Naive thymus-derived CD4-positive, alpha-beta T cell (primary cell): ENCODE results near the gene RNFT1. TPM values are rescaled to one million over a fixed set of nuclear protein-coding genes. Genes with fewer than 3 reads are reported as not detected.
A peak's percentile ranks its signal among the peaks of the same experiment; 100 is the strongest.
"Not testable (repeated sequence)": the region's sequence is repeated elsewhere in the genome, so short reads cannot be mapped to it uniquely, and the experiment has no call there.

ENCODE experiments used
- ATAC-seq: fragments of 150-1000 bp; cut with Tn5 transposase; 2 replicates; pipeline ENCODE4 v1.10.0; 2021; ENCODE audit warnings: mild to moderate bottlenecking, moderate library complexity
- CTCF ChIA-PET: fragments of 350-600 bp; sonication (Branson Sonifier 250); formaldehyde crosslinking; loops from one replicate; lab custom pipeline; 2021; ENCODE audit warnings: antibody characterized with exemption; lab: Charles Lee
- POLR2A ChIA-PET: fragments of 350-600 bp; sonication (Branson Sonifier 250); formaldehyde crosslinking; loops from one replicate; lab custom pipeline; 2021; ENCODE audit warnings: antibody characterized with exemption, inconsistent platforms; lab: Charles Lee
- DNase-seq, 9 donors: peaks; one replicate each; pipeline versions ENCODE4 v3.0.0 to v3.0.0-alpha.2; 2020 to 2022; ENCODE audit warnings: mixed read lengths in 1 of 9
- H3K27ac ChIP-seq: one replicate; pipeline ENCODE4 v1.7.0; 2013; ENCODE audit warnings: mild to moderate bottlenecking, low read depth, low read length, moderate library complexity
- H3K27me3 ChIP-seq, 2 donors: one replicate each; pipeline ENCODE4 v1.7.0; 2013; ENCODE audit warnings: low read length in 2 of 2, mild to moderate bottlenecking in 2 of 2, moderate library complexity in 2 of 2; ENCODE audit not compliant: control insufficient read depth in 2 of 2, insufficient read depth in 2 of 2
- H3K36me3 ChIP-seq, 3 experiments: 1 replicate in 2 of 3; 2 replicates in 1 of 3; pipeline ENCODE4 v1.7.0; 2013; ENCODE audit warnings: low read length in 3 of 3, mild to moderate bottlenecking in 3 of 3, moderate library complexity in 1 of 3; ENCODE audit not compliant: insufficient read depth in 3 of 3, control insufficient read depth in 2 of 3
- H3K4me1 ChIP-seq, 2 donors: one replicate each; pipeline ENCODE4 v1.7.0; 2013; ENCODE audit warnings: low read length in 2 of 2, mild to moderate bottlenecking in 2 of 2, moderate library complexity in 1 of 2; ENCODE audit not compliant: control insufficient read depth in 2 of 2, insufficient read depth in 2 of 2
- H3K4me3 ChIP-seq: 2 replicates; pipeline ENCODE4 v1.7.0; 2013; ENCODE audit warnings: mild to moderate bottlenecking, low read length
- H3K9me3 ChIP-seq, 3 experiments: 1 replicate in 2 of 3; 2 replicates in 1 of 3; pipeline ENCODE4 v1.7.0; 2013; ENCODE audit warnings: low read length in 3 of 3; ENCODE audit not compliant: control insufficient read depth in 2 of 3
- H3K27ac Mint-ChIP-seq, 9 donors: one replicate each; pipeline ENCODE4 v1.8.0; 2020 to 2022; ENCODE audit warnings: mixed read lengths in 9 of 9, mild to moderate bottlenecking in 8 of 9, moderate library complexity in 5 of 9, inconsistent platforms in 2 of 9
- H3K27me3 Mint-ChIP-seq, 5 donors: one replicate each; pipeline ENCODE4 v1.8.0; 2021 to 2022; ENCODE audit warnings: mixed read lengths in 5 of 5, mild to moderate bottlenecking in 1 of 5
- H3K36me3 Mint-ChIP-seq, 5 donors: one replicate each; pipeline ENCODE4 v1.8.0; 2020 to 2022; ENCODE audit warnings: mixed read lengths in 5 of 5, mild to moderate bottlenecking in 3 of 5, inconsistent platforms in 1 of 5
- H3K4me1 Mint-ChIP-seq, 7 donors: one replicate each; pipeline ENCODE4 v1.8.0; 2020 to 2022; ENCODE audit warnings: mixed read lengths in 7 of 7, mild to moderate bottlenecking in 3 of 7, inconsistent platforms in 1 of 7
- H3K4me3 Mint-ChIP-seq, 10 donors: one replicate each; pipeline ENCODE4 v1.8.0; 2020 to 2022; ENCODE audit warnings: mild to moderate bottlenecking in 10 of 10, mixed read lengths in 10 of 10, moderate library complexity in 6 of 10, inconsistent platforms in 2 of 10
- H3K9me3 Mint-ChIP-seq, 11 donors: one replicate each; pipeline ENCODE4 v1.8.0; 2020 to 2022; ENCODE audit warnings: mixed read lengths in 11 of 11, mild to moderate bottlenecking in 4 of 11, inconsistent platforms in 1 of 11, moderate library complexity in 1 of 11
- intact Hi-C, 2 donors: fragments of 100-400 bp; cut with micrococcal nuclease; formaldehyde crosslinking; loops; one replicate each; pipeline ENCODE4 v1.15.1; 2023
- polyA plus RNA-seq, 2 donors: library from polyadenylated mRNA; unstranded; fragments of 300-500 nt; fragmentation: Illumina TruSeq; gene quantifications; one replicate each; pipeline ENCODE4 v1.2.3, GENCODE V29; 2021
- total RNA-seq, 6 experiments: library from RNA in 5 of 6; stranded (reverse) in 5 of 6; gene quantifications; 1 replicate in 5 of 6; 2 replicates in 1 of 6; pipeline ENCODE4 v1.2.3 and lab custom pipeline; 2021 to 2026

The RNFT1 gene, protein sequence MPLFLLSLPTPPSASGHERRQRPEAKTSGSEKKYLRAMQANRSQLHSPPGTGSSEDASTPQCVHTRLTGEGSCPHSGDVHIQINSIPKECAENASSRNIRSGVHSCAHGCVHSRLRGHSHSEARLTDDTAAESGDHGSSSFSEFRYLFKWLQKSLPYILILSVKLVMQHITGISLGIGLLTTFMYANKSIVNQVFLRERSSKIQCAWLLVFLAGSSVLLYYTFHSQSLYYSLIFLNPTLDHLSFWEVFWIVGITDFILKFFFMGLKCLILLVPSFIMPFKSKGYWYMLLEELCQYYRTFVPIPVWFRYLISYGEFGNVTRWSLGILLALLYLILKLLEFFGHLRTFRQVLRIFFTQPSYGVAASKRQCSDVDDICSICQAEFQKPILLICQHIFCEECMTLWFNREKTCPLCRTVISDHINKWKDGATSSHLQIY
- total RNA-seq (10 to 100 TPM; 22.8 to 45.8 (median 33.1) TPM), polyA plus RNA-seq (10 to 100 TPM; 26.3 to 31.6 TPM), total RNA-seq (lab: John Stamatoyannopoulos, UW) (10.5 reads per million, percentile 37 among the genes with 10 or more reads in this experiment)

DNA sequence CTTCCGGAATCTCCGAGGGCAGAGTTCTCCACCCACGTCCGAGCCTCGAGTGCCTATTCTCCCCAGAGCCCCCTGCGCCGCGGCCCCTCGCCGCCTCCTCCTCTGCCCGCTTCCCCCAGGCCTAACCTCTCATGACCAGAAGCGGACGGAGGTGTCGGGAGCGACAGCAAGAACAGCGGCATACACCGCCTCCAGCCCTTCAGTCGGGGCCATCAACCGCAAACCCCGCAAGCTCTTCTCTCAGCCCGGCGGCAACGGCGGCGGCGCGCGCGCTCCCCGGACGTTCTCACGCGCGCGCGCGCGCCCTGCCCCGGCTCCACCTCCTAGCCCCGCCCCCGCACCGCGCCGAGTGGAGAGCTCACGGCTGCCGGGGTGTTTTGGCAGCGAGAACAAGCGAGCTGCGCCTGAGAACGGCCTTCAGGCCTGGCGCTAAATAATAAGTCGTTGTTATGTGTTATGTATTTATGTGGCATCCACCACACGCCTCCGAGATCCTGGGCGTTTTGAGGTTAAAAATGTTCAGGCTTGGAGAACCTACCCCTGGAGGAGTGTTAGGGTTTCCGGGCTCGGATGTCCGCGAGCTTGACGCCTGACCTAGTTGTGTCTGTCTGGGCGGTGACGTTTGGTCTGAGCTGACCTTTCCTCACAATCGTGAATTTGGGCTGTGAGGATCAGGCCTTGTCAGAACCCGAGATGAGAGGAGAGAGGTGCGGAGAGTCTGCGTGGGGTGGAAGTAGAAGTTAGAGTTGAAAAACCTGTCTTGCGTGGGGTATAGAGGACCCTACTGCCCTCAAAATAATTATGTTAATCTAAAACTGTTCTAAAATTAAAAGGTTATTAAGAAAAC, at the start of gene RNFT1:
RNFT1 (minus strand) TSS at position 259 of the 847 bp plus-strand sequence; CDS start at position 182, 77 bp downstream.
- Mint-ChIP-seq H3K36me3 (peaks cover 0 to 3% (median 0%) of the 10 kb centered on the region in 5 donors), H3K9me3 (no peaks in the 10 kb centered on the region), H3K4me3 (peak within 1 kb of the TSS; percentile 86 to 99 (median 94)), H3K27ac (peak within 1 kb of the TSS; percentile 88 to 99 (median 94)), H3K27me3 (peaks cover 0 to 5% (median 0%) of the 10 kb centered on the region in 5 donors), H3K4me1 (peaks cover 16 to 32% (median 23%) of the 10 kb centered on the region in 7 donors)
- peaks cover 16 to 18% of the 10 kb centered on the region in 2 donors for H3K4me1 ChIP-seq
- ChIA-PET CTCF (interaction anchor here (0.6 kb wide), 1 partner anchor 129 kb away, joined by 3 read pairs; no protein-coding TSS in a partner anchor), POLR2A (interaction anchor here (0.6 to 2.2 kb wide), 5 partner anchors 14 to 345 kb away, joined by 3 to 20 read pairs (median 4); partner anchors contain the start of genes CLTC, RPS6KB1 and TUBD1)
- no peaks in the 10 kb centered on the region for H3K27me3 ChIP-seq
- no peaks in the 10 kb centered on the region for H3K9me3 ChIP-seq
- peaks cover 0 to 9% (median 0%) of the 10 kb centered on the region in 3 experiments for H3K36me3 ChIP-seq
- H3K27ac ChIP-seq, result peak within 1 kb of the TSS; percentile 84
- DNase-seq (peak; percentile 78 to 97 (median 88)), ATAC-seq (peak; percentile 97)
- intact Hi-C loops, result loop anchor here (1.0 to 5.0 kb wide), 9 partner anchors 71 to 1446 kb away; partner anchors contain the start of genes RPS6KB1 (in 2 of the 2), HEATR6 (in 1 of the 2), PRR11 (in 1 of the 2) and PTRH2 (in 1 of the 2)
- peak within 1 kb of the TSS; percentile 92 for H3K4me3 ChIP-seq

DNA sequence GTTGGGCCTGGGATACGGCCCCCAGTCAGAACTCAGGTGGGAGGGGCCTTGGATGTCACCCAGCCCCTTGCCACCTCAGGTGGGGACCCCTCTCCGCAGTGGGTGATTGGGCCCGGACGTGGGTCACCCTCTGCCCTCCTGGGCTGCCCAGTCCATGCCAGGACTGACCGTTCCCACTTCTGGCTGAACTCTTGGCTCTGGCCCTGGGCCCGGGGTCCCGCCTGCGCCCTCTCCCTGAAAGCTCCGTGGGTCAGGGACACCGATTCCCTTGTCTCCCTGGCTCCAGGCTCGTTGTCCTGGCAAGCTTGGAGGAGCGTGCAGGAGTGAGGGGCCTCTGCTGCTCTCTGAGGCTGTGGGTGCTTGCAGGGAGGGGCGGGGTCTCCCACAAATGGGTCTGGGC, 44.8 kb upstream of the RNFT1 start:
- POLR2A ChIA-PET, H3K4me1 Mint-ChIP-seq, H3K27me3 ChIP-seq, H3K27me3 Mint-ChIP-seq, intact Hi-C loops, H3K9me3 Mint-ChIP-seq, H3K36me3 Mint-ChIP-seq, H3K27ac ChIP-seq, ATAC-seq, H3K9me3 ChIP-seq, H3K4me1 ChIP-seq, DNase-seq, CTCF ChIA-PET, H3K4me3 Mint-ChIP-seq, H3K36me3 ChIP-seq, H3K4me3 ChIP-seq, H3K27ac Mint-ChIP-seq: not testable (repeated sequence)

DNA sequence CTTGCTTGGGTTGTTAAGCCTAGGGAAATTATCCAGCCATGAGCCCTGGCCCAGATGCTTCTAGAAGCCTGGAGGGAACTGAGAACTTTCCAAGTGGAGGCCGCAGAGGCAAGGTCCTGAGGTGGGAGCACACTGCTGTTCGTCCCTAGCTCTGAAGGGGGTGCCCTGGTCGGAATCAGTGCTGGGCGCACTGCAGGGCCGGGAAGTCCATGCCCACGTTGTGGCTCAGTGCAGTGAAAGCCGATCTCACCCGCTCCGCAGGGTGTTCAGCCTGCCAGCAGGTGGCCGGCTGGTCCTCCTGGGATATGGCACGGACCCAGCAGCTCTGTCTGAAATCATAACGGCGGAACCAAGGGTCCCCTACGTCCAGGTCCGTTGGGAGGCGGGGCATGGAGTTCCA, 43.8 kb upstream of the RNFT1 start:
- DNase-seq, H3K9me3 ChIP-seq, H3K36me3 Mint-ChIP-seq, H3K4me1 Mint-ChIP-seq, H3K4me3 Mint-ChIP-seq, H3K27me3 Mint-ChIP-seq, H3K27ac Mint-ChIP-seq, H3K4me1 ChIP-seq, H3K27me3 ChIP-seq, H3K27ac ChIP-seq, H3K36me3 ChIP-seq, intact Hi-C loops, CTCF ChIA-PET, H3K4me3 ChIP-seq, H3K9me3 Mint-ChIP-seq, ATAC-seq, POLR2A ChIA-PET: not testable (repeated sequence)

DNA sequence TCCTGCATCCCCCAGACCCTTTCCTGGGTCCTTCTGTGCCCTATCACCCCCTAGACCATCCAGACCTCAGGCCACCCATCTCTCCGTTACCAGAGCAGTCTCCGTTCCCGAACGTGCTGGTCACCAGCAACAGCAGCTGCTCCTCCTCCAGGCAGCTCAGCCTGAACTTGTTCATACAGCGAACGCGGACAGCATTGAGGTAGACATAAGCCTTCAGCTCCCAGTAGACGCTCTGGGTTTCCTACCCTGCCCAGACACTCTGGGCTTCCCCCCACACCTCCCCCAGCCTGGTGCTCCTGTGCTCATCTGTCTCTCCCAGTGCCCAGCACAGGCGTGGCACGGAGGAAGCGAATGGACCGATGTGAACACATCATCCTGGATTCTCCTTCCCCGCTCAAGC, 41.6 kb upstream of the RNFT1 start:
- no peaks in the 10 kb centered on the region for H3K36me3 Mint-ChIP-seq
- Histone ChIP-seq H3K9me3 (no peaks in the 10 kb centered on the region), H3K27ac (no peak overlapping the region), H3K4me1 (no peaks in the 10 kb centered on the region), H3K27me3 (no peaks in the 10 kb centered on the region), H3K4me3 (no peak overlapping the region), H3K36me3 (no peaks in the 10 kb centered on the region)
- peaks cover 0 to 11% (median 0%) of the 10 kb centered on the region in 5 donors for H3K27me3 Mint-ChIP-seq
- intact Hi-C loops, result no loop called here
- H3K4me1 Mint-ChIP-seq, result peaks cover 0 to under 1% (median 0%) of the 10 kb centered on the region in 7 donors
- ChIA-PET CTCF (no interaction called here), POLR2A (no interaction called here)
- no peak overlapping the region for H3K27ac Mint-ChIP-seq
- no peak for DNase-seq
- H3K4me3 Mint-ChIP-seq, result no peak overlapping the region
- no peaks in the 10 kb centered on the region for H3K9me3 Mint-ChIP-seq
- no peak for ATAC-seq

DNA sequence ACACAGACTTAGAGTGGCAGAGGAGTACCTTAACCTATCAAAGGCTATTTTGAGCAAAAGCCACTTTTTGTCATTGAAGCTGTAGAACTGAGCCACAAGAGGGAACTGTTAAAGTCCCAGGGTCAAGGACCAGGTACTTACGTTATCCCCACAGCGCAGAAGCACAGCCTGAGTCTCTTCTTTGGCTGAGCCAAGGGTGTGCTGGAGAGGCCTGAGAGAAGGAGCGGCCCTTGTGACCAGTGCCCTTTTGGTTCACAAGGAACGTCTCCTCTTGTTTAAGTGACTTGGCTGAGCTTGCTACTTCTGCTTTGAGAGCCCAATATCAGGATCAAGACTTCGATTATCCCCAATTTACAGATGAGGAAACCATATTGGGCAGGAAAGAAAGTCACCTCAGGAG, 40.0 kb upstream of the RNFT1 start:
- ATAC-seq, H3K9me3 ChIP-seq, H3K27me3 ChIP-seq, H3K4me1 Mint-ChIP-seq, H3K4me3 Mint-ChIP-seq, H3K36me3 ChIP-seq, DNase-seq, H3K4me1 ChIP-seq, POLR2A ChIA-PET, intact Hi-C loops, CTCF ChIA-PET, H3K9me3 Mint-ChIP-seq, H3K27ac ChIP-seq, H3K36me3 Mint-ChIP-seq, H3K4me3 ChIP-seq: not testable (repeated sequence)
- peak overlapping the region in 1 of 9 donors; percentile 10 for H3K27ac Mint-ChIP-seq
- H3K27me3 Mint-ChIP-seq, result peaks cover 0 to 11% (median 0%) of the 10 kb centered on the region in 5 donors

DNA sequence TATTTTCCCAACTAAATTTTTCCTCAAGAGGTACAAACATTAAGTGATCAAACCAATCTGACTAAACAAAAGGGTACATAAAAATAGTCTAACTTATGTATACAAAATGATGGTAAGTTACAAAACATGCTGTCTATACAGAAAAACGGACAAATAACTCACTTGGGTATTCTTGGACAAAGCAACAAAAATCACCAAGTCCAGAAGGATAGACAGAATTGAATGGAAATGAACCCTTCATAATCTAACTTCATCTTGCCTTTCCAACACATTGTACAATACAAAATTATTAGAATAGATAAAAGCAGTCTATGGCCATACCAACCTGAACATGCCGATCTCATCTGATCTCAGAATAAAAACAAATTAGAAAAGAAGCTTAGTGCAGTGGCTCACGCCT, 37.9 kb upstream of the RNFT1 start:
- H3K27me3 ChIP-seq, H3K27ac Mint-ChIP-seq, H3K4me3 ChIP-seq, H3K36me3 ChIP-seq, H3K4me1 Mint-ChIP-seq, H3K4me1 ChIP-seq, H3K9me3 ChIP-seq, H3K9me3 Mint-ChIP-seq, CTCF ChIA-PET, ATAC-seq, POLR2A ChIA-PET, H3K27ac ChIP-seq, H3K4me3 Mint-ChIP-seq, H3K36me3 Mint-ChIP-seq, intact Hi-C loops, DNase-seq: not testable (repeated sequence)
- H3K27me3 Mint-ChIP-seq, result peaks cover 0 to 11% (median 0%) of the 10 kb centered on the region in 5 donors
